Gastrocnemius medialis (tissue), 4 donors: Measurements from ENCODE around the gene FRMD4B.

Experiments used
- CTCF ChIP-seq, 5 experiments: fragments of 450-650 bp in 3 of 5; fragments of 200-600 bp in 2 of 5; sonication (generic) in 2 of 5; IDR thresholded peaks in 4 of 5; conservative IDR thresholded peaks in 1 of 5; 1 replicate in 4 of 5; 2 replicates in 1 of 5; pipeline ENCODE4 v1.5.1; 2016 to 2019; ENCODE audit warnings: antibody characterized with exemption in 5 of 5, mild to moderate bottlenecking in 3 of 5, moderate library complexity in 3 of 5
- POLR2A ChIP-seq, 2 donors: fragments of 450-650 bp; IDR thresholded peaks; one replicate each; pipeline ENCODE4 v1.6.1; 2017; ENCODE audit warnings: antibody characterized with exemption in 2 of 2, mild to moderate bottlenecking in 2 of 2, moderate library complexity in 2 of 2

GRCh38 chr3:69142090-69142489, 243.8 kb downstream of the FRMD4B start:
- no peak for TF ChIP-seq CTCF (IDR thresholded peaks at IDR 0.05 in 4 of 5, conservative IDR thresholded peaks at IDR 0.05 in 1 of 5)
- no peak for TF ChIP-seq POLR2A (IDR thresholded peaks at IDR 0.05)
